B cell (primary cell): Measurements from ENCODE around the gene CRHR1. TPM values are rescaled to one million over a fixed set of nuclear protein-coding genes. Genes with fewer than 3 reads are reported as not detected.

Source experiments
- ATAC-seq: fragments of 200-7000 bp; cut with Tn5 transposase; one replicate; pipeline ENCODE4 v1.10.0; 2021; ENCODE audit warnings: low read depth, mild to moderate bottlenecking, moderate number of reproducible peaks, moderate library complexity
- CTCF ChIA-PET: fragments of 350-600 bp; sonication (Branson Sonifier 250); formaldehyde crosslinking; loops from one replicate; lab custom pipeline; 2021; ENCODE audit warnings: antibody characterized with exemption, inconsistent platforms; lab: Charles Lee
- POLR2A ChIA-PET: fragments of 350-600 bp; sonication (Branson Sonifier 250); formaldehyde crosslinking; loops from one replicate; lab custom pipeline; 2021; ENCODE audit warnings: antibody characterized with exemption; lab: Charles Lee
- DNase-seq: peaks from one replicate; pipeline ENCODE4 v3.0.0; 2013
- H2AFZ ChIP-seq: 2 replicates; pipeline ENCODE4 v1.6.1; 2012; ENCODE audit warnings: mild to moderate bottlenecking, low read depth, low read length; ENCODE audit not compliant: insufficient read depth, poor library complexity, severe bottlenecking
- H3K27ac ChIP-seq, 2 donors: 1 replicate in 1 of 2; 2 replicates in 1 of 2; pipeline ENCODE4 v1.5.1; 2012 to 2013; ENCODE audit warnings: low read length in 2 of 2, mild to moderate bottlenecking in 2 of 2, moderate library complexity in 1 of 2
- H3K27me3 ChIP-seq, 4 experiments: fragments of 200-600 bp in 1 of 4; sonication (generic) in 1 of 4; replicated peaks in 1 of 4; 1 replicate in 2 of 4; 2 replicates in 2 of 4; pipeline versions ENCODE4 v1.6.1 to v1.7.0; 2013 to 2016; ENCODE audit warnings: low read length in 3 of 4, mild to moderate bottlenecking in 2 of 4, mixed read lengths in 1 of 4, moderate library complexity in 1 of 4; ENCODE audit not compliant: insufficient read depth in 4 of 4, control insufficient read depth in 3 of 4; ENCODE audit errors: control extremely low read depth in 1 of 4
- H3K36me3 ChIP-seq, 2 experiments: replicated peaks in 1 of 2; 1 replicate in 1 of 2; 2 replicates in 1 of 2; pipeline versions ENCODE4 v1.6.1 to v1.7.1; 2013; ENCODE audit warnings: low read length in 1 of 2; ENCODE audit not compliant: insufficient read depth in 2 of 2, control insufficient read depth in 1 of 2; ENCODE audit errors: control extremely low read depth in 1 of 2, extremely low read depth in 1 of 2
- H3K4me1 ChIP-seq, 2 donors: fragments of 200-600 bp in 1 of 2; sonication (generic) in 1 of 2; 1 replicate in 1 of 2; 2 replicates in 1 of 2; pipeline versions ENCODE4 v1.5.1 to v1.6.1; 2013 to 2017; ENCODE audit warnings: low read length in 2 of 2; ENCODE audit not compliant: control insufficient read depth in 2 of 2, insufficient read depth in 2 of 2
- H3K4me2 ChIP-seq: replicated peaks from 2 replicates; pipeline ENCODE3; 2012; ENCODE audit warnings: mild to moderate bottlenecking, low read depth, low read length; ENCODE audit not compliant: poor library complexity, severe bottlenecking
- H3K4me3 ChIP-seq, 5 experiments: fragments of 200-600 bp in 1 of 5; sonication (generic) in 1 of 5; 1 replicate in 3 of 5; 2 replicates in 2 of 5; pipeline versions ENCODE4 v1.5.1 to v1.7.0; 2011 to 2016; ENCODE audit warnings: low read length in 4 of 5, mild to moderate bottlenecking in 4 of 5, low read depth in 2 of 5, control low read depth in 1 of 5, moderate library complexity in 1 of 5; ENCODE audit not compliant: insufficient read depth in 1 of 5; ENCODE audit errors: control extremely low read depth in 1 of 5, extremely low read depth in 1 of 5
- H3K79me2 ChIP-seq: fragments of 200-600 bp; sonication (generic); one replicate; pipeline ENCODE4 v1.6.0; 2016; ENCODE audit warnings: low read length; ENCODE audit not compliant: control insufficient read depth, insufficient read depth
- H3K9ac ChIP-seq: fragments of 200-600 bp; sonication (generic); 2 replicates; pipeline ENCODE4 v1.6.1; 2017; ENCODE audit warnings: mild to moderate bottlenecking, low read length, moderate library complexity
- H3K9me3 ChIP-seq, 3 donors: one replicate each; pipeline versions ENCODE4 v1.6.1 to v1.7.1; 2013; ENCODE audit warnings: low read length in 2 of 3; ENCODE audit not compliant: control insufficient read depth in 2 of 3, insufficient read depth in 1 of 3; ENCODE audit errors: control extremely low read depth in 1 of 3
- H4K20me1 ChIP-seq: 2 replicates; pipeline ENCODE4 v1.6.0; 2012; ENCODE audit warnings: mild to moderate bottlenecking, low read length; ENCODE audit not compliant: insufficient read depth, control insufficient read depth, poor library complexity, severe bottlenecking
- H3K27ac Mint-ChIP-seq: one replicate; pipeline ENCODE4 v1.8.0; 2021; ENCODE audit warnings: mixed read lengths
- H3K27me3 Mint-ChIP-seq: one replicate; pipeline ENCODE4 v1.8.0; 2021; ENCODE audit warnings: mixed read lengths
- H3K4me1 Mint-ChIP-seq: one replicate; pipeline ENCODE4 v1.8.0; 2021; ENCODE audit warnings: mixed read lengths
- H3K4me3 Mint-ChIP-seq: one replicate; pipeline ENCODE4 v1.8.0; 2021; ENCODE audit warnings: mixed read lengths
- H3K9me3 Mint-ChIP-seq: one replicate; pipeline ENCODE4 v1.8.0; 2022; ENCODE audit warnings: mixed read lengths; ENCODE audit not compliant: insufficient read depth
- EZH2 ChIP-seq: IDR thresholded peaks from 2 replicates; pipeline ENCODE4 v1.6.1; 2012; ENCODE audit warnings: borderline replicate concordance, low read depth, mild to moderate bottlenecking, moderate library complexity, low read length; ENCODE audit not compliant: insufficient read depth, poor library complexity, severe bottlenecking
- WGBS: methylation state at CpG from one replicate; pipeline ENCODE4 v1.1.5; 2013; ENCODE audit warnings: missing lambda C conversion rate; ENCODE audit not compliant: insufficient coverage; 5-methylcytosine and 5-hydroxymethylcytosine counted together
- intact Hi-C: fragments of 100-400 bp; cut with micrococcal nuclease; formaldehyde crosslinking; loops from one replicate; pipeline ENCODE4 v1.10.0; 2022
- polyA plus RNA-seq: library from polyadenylated mRNA; depleted of rRNA; stranded (reverse); fragments of >200 nt; gene quantifications from 2 replicates; pipeline ENCODE4 v1.2.3, GENCODE V29; 2012
- total RNA-seq, 2 donors: library from RNA; stranded (reverse); fragments of 120-200 nt in 1 of 2; gene quantifications; 1 replicate in 1 of 2; 2 replicates in 1 of 2; pipeline versions ENCODE4 v1.2.3 to v1.2.4, GENCODE V29; 2013 to 2022
- TF ChIP-seq, protein P1 (sequence below): fragments of 200-600 bp; IDR thresholded peaks from one replicate; pipeline ENCODE4 v1.8.0; 2022; ENCODE audit warnings: antibody characterized with exemption, mild to moderate bottlenecking

Gene CRHR1
- total and polyA plus RNA-seq, 2 donors (not counting 1 experiment from before 2014, with no cell fraction given), result not detected

DNA sequence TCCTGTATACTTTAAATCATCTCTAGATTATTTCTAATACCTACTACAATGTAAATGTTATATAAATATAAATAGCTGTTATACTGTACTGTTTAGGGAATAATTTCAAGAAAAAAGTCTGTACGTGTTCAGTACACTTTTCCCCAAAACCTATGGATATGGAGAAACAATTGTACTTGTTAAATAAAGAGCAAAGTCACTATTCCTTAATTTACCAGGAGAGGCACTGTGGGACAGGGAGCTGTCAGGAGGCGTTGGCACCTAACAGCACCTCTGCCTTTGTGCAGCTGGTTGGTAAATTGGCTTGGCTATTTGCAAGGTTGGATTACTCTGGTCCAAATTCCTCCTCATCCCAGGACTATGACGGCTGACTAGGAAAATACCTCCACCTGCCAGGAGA is 28.0 kb downstream of the CRHR1 start:
- Histone ChIP-seq H3K36me3 (no peaks in the 10 kb centered on the region), H3K4me2 (no peak overlapping the region), H3K4me3 (no peak overlapping the region), H3K9me3 (peaks cover 0 to 3% (median 0%) of the 10 kb centered on the region in 3 donors), H2AFZ (no peak overlapping the region), H4K20me1 (no peaks in the 10 kb centered on the region), H3K4me1 (no peaks in the 10 kb centered on the region), H3K27me3 (peaks cover 0 to 10% (median 2%) of the 10 kb centered on the region in 4 experiments), H3K79me2 (no peaks in the 10 kb centered on the region), H3K9ac (no peak overlapping the region), H3K27ac (no peak overlapping the region)
- CTCF ChIA-PET, result no interaction called here
- no peak overlapping the region for H3K27ac Mint-ChIP-seq
- TF ChIP-seq, protein P1, sequence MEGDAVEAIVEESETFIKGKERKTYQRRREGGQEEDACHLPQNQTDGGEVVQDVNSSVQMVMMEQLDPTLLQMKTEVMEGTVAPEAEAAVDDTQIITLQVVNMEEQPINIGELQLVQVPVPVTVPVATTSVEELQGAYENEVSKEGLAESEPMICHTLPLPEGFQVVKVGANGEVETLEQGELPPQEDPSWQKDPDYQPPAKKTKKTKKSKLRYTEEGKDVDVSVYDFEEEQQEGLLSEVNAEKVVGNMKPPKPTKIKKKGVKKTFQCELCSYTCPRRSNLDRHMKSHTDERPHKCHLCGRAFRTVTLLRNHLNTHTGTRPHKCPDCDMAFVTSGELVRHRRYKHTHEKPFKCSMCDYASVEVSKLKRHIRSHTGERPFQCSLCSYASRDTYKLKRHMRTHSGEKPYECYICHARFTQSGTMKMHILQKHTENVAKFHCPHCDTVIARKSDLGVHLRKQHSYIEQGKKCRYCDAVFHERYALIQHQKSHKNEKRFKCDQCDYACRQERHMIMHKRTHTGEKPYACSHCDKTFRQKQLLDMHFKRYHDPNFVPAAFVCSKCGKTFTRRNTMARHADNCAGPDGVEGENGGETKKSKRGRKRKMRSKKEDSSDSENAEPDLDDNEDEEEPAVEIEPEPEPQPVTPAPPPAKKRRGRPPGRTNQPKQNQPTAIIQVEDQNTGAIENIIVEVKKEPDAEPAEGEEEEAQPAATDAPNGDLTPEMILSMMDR, result no peak
- TF ChIP-seq EZH2, result no peak
- intact Hi-C loops, result no loop called here
- H3K4me3 Mint-ChIP-seq, result no peak overlapping the region
- 100% methylated on average over 1 of the region's 3 CpGs for WGBS
- POLR2A ChIA-PET, result no interaction called here
- DNase-seq (no peak), ATAC-seq (no peak)
- H3K9me3 Mint-ChIP-seq, result no peaks in the 10 kb centered on the region
- peaks cover 22% of the 10 kb centered on the region for H3K27me3 Mint-ChIP-seq
- no peaks in the 10 kb centered on the region for H3K4me1 Mint-ChIP-seq

DNA sequence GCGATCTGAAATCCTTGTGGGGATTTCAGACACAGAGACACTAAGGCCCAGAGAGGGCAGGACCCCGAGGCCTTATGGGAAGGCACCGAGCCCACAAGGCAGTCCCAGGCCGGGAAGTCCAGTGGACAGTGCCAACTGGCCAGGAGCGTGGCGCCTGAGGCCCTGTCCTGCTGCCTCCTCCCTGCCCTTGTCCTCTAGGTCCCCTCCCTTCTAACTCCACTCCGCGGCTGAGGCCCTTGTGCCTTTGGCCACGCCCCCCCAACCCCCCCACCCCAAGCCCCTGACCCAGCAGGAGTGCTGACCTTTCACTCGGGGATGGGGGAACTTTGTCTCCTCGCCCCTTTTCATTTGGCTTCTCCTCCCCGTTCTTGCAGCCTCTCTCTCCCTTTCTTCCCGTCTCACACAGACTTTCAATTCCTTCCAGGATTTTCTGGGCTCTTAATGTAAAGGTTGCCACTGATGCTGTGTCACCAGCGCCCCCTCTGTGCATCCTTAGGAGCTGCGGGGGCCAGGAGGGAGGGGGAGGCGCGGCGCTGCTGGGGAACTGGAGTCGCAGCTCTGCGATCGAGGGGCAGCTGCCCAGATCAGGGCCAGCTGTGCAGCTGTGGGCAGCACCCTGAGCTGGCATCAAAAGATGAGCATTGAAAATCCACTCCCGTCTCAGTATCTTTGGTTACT is 29.1 kb downstream of the CRHR1 start:
- H3K27me3 Mint-ChIP-seq, result peaks cover 16% of the 10 kb centered on the region
- H3K9me3 ChIP-seq, result peaks cover 0 to 3% (median 0%) of the 10 kb centered on the region in 3 donors
- H3K36me3 ChIP-seq, result no peaks in the 10 kb centered on the region
- H3K4me3 Mint-ChIP-seq, result no peak overlapping the region
- no peak for TF ChIP-seq EZH2
- TF ChIP-seq, protein P1, result no peak
- no peaks in the 10 kb centered on the region for H4K20me1 ChIP-seq
- no peaks in the 10 kb centered on the region for H3K4me1 Mint-ChIP-seq
- ChIA-PET POLR2A (no interaction called here), CTCF (no interaction called here)
- H3K27ac ChIP-seq, result no peak overlapping the region
- no peak overlapping the region for H2AFZ ChIP-seq
- H3K27ac Mint-ChIP-seq, result no peak overlapping the region
- intact Hi-C loops, result no loop called here
- WGBS, result 50% methylated on average over 15 of the region's 22 CpGs
- no peak overlapping the region for H3K9ac ChIP-seq
- H3K27me3 ChIP-seq, result peaks cover 0 to 10% (median 2%) of the 10 kb centered on the region in 4 experiments
- DNase-seq, result no peak
- H3K4me3 ChIP-seq, result no peak overlapping the region
- no peaks in the 10 kb centered on the region for H3K9me3 Mint-ChIP-seq
- no peaks in the 10 kb centered on the region for H3K79me2 ChIP-seq
- no peaks in the 10 kb centered on the region for H3K4me1 ChIP-seq
- ATAC-seq, result no peak
- no peak overlapping the region for H3K4me2 ChIP-seq
